Neural progenitor cell (in vitro differentiated cells): ENCODE data around the gene ACBD6. TPM values are rescaled to one million over a fixed set of nuclear protein-coding genes. Genes with fewer than 3 reads are reported as not detected.

Experiments used
- DNase-seq: peaks from one replicate; pipeline ENCODE4 v3.0.0-alpha.2; 2016; ENCODE audit warnings: low spot score
- H2AFZ ChIP-seq: fragments of 200-600 bp; sonication (generic); replicated peaks from 2 replicates; pipeline ENCODE4 v1.6.1; 2016; ENCODE audit warnings: antibody characterized with exemption
- H3F3A ChIP-seq: fragments of 200-600 bp; sonication (generic); 2 replicates; pipeline ENCODE4 v1.6.1; 2016; ENCODE audit warnings: antibody characterized with exemption, low read depth
- H3K27ac ChIP-seq: fragments of 200-600 bp; sonication (generic); 2 replicates; pipeline ENCODE4 v1.5.1; 2016; ENCODE audit warnings: mild to moderate bottlenecking
- H3K27me3 ChIP-seq: fragments of 200-600 bp; sonication (generic); 2 replicates; pipeline ENCODE4 v1.6.1; 2016; ENCODE audit warnings: mild to moderate bottlenecking, moderate library complexity
- H3K36me3 ChIP-seq: fragments of 200-600 bp; sonication (generic); 2 replicates; pipeline ENCODE4 v1.5.1; 2016
- H3K4me1 ChIP-seq: fragments of 200-600 bp; sonication (generic); 2 replicates; pipeline ENCODE4 v1.6.1; 2016; ENCODE audit warnings: mixed run types
- H3K4me2 ChIP-seq: fragments of 200-600 bp; sonication (generic); 2 replicates; pipeline ENCODE4 v1.6.1; 2016
- H3K4me3 ChIP-seq: fragments of 200-600 bp; sonication (generic); 2 replicates; pipeline ENCODE4 v1.5.1; 2016
- H3K79me2 ChIP-seq: fragments of 200-600 bp; sonication (generic); 2 replicates; pipeline ENCODE4 v1.6.1; 2016; ENCODE audit warnings: low read depth
- H3K9ac ChIP-seq: fragments of 200-600 bp; sonication (generic); 2 replicates; pipeline ENCODE4 v1.6.1; 2016
- H3K9me3 ChIP-seq: fragments of 200-600 bp; sonication (generic); 2 replicates; pipeline ENCODE4 v1.5.1; 2016; ENCODE audit warnings: low read depth
- H4K20me1 ChIP-seq: fragments of 200-600 bp; sonication (generic); 2 replicates; pipeline ENCODE4 v1.6.1; 2016; ENCODE audit warnings: low read depth
- H3K27ac Mint-ChIP-seq: 3 replicates; pipeline ENCODE4 v1.8.0; 2021; ENCODE audit warnings: mixed read lengths
- H3K27me3 Mint-ChIP-seq: 2 replicates; pipeline ENCODE4 v1.8.0; 2022; ENCODE audit warnings: low read depth, mild to moderate bottlenecking, inconsistent platforms, moderate library complexity, mixed read lengths; ENCODE audit not compliant: insufficient read depth
- H3K36me3 Mint-ChIP-seq: 3 replicates; pipeline ENCODE4 v1.8.0; 2021; ENCODE audit warnings: mixed read lengths
- H3K4me1 Mint-ChIP-seq: 3 replicates; pipeline ENCODE4 v1.8.0; 2021; ENCODE audit warnings: mixed read lengths
- H3K4me3 Mint-ChIP-seq: 3 replicates; pipeline ENCODE4 v1.8.0; 2021; ENCODE audit warnings: mild to moderate bottlenecking, moderate library complexity, mixed read lengths
- H3K9me3 Mint-ChIP-seq: 3 replicates; pipeline ENCODE4 v1.8.0; 2020; ENCODE audit warnings: mixed read lengths
- CTCF ChIP-seq: fragments of 200-600 bp; sonication (generic); IDR thresholded peaks from 2 replicates; pipeline ENCODE4 v1.5.1; 2017; ENCODE audit warnings: antibody characterized with exemption, mild to moderate bottlenecking
- EZH2 ChIP-seq: fragments of 200-600 bp; sonication (generic); IDR thresholded peaks from 2 replicates; pipeline ENCODE4 v1.6.1; 2017; ENCODE audit warnings: antibody characterized with exemption, mild to moderate bottlenecking, moderate library complexity
- EZH2phosphoT487 ChIP-seq: fragments of 200-600 bp; sonication (generic); IDR thresholded peaks from 2 replicates; pipeline ENCODE4 v1.6.1; 2017; ENCODE audit warnings: antibody characterized with exemption
- total RNA-seq: library from RNA; depleted of rRNA; stranded (reverse); fragments of >200 nt; gene quantifications from 2 replicates; pipeline ENCODE4 v1.2.3, GENCODE V29; 2015; ENCODE audit warnings: low replicate concordance

ACBD6 gene
- total RNA-seq, 1 donor from 2014 or later, result 36.8 TPM

GRCh38 chr1:180376253-180376652, 126.1 kb downstream of the ACBD6 start:
- TF ChIP-seq CTCF (no peak), EZH2 (no peak), EZH2phosphoT487 (no peak)
- Histone ChIP-seq H3K4me2 (no peak overlapping the region), H2AFZ (no peak overlapping the region), H3K27me3 (no peaks in the 10 kb centered on the region), H3K9ac (no peak overlapping the region), H3K79me2 (peaks cover 48% of the 10 kb centered on the region), H3K4me1 (peaks cover 12% of the 10 kb centered on the region), H3K9me3 (peaks cover 20% of the 10 kb centered on the region), H3K36me3 (no peaks in the 10 kb centered on the region), H3F3A (no peaks in the 10 kb centered on the region), H3K4me3 (no peak overlapping the region), H3K27ac (no peak overlapping the region), H4K20me1 (peaks cover 4% of the 10 kb centered on the region)
- Mint-ChIP-seq H3K4me1 (no peaks in the 10 kb centered on the region), H3K36me3 (peaks cover 14% of the 10 kb centered on the region), H3K4me3 (no peak overlapping the region), H3K27ac (no peak overlapping the region), H3K9me3 (peaks cover 37% of the 10 kb centered on the region), H3K27me3 (peaks cover 4% of the 10 kb centered on the region)
- DNase-seq, result no peak

- Mint-ChIP-seq H3K27me3 (no peaks in the 10 kb centered on the region), H3K36me3 (peaks cover 3% of the 10 kb centered on the region), H3K27ac (no peak overlapping the region), H3K4me1 (no peaks in the 10 kb centered on the region), H3K9me3 (peaks cover 9% of the 10 kb centered on the region), H3K4me3 (no peak overlapping the region)
- peaks cover 4% of the 10 kb centered on the region for H4K20me1 ChIP-seq
- H3K27me3 ChIP-seq, result no peaks in the 10 kb centered on the region
- peaks cover 15% of the 10 kb centered on the region for H3K79me2 ChIP-seq
- H3K4me1 ChIP-seq, result peaks cover 12% of the 10 kb centered on the region
- no peaks in the 10 kb centered on the region for H3K9me3 ChIP-seq
- TF ChIP-seq EZH2phosphoT487 (no peak), CTCF (no peak), EZH2 (no peak)
- no peak overlapping the region for H3K9ac ChIP-seq
- no peak overlapping the region for H3K27ac ChIP-seq
- no peaks in the 10 kb centered on the region for H3F3A ChIP-seq
- H3K4me2 ChIP-seq, result no peak overlapping the region
- H3K4me3 ChIP-seq, result no peak overlapping the region
- H3K36me3 ChIP-seq, result no peaks in the 10 kb centered on the region
- H2AFZ ChIP-seq, result no peak overlapping the region
- no peak for DNase-seq
Observed at GRCh38 chr1:180372728-180373127, 129.6 kb downstream of the ACBD6 start.

GRCh38 chr1:180370597-180370996, 131.8 kb downstream of the ACBD6 start:
- Histone ChIP-seq H4K20me1 (peaks cover 5% of the 10 kb centered on the region), H3K79me2 (peaks cover 3% of the 10 kb centered on the region), H3K9me3 (no peaks in the 10 kb centered on the region), H3K27ac (no peak overlapping the region), H3K4me3 (no peak overlapping the region), H3K9ac (no peak overlapping the region), H2AFZ (no peak overlapping the region), H3K4me2 (no peak overlapping the region), H3K27me3 (no peaks in the 10 kb centered on the region), H3K36me3 (no peaks in the 10 kb centered on the region), H3K4me1 (peaks cover 12% of the 10 kb centered on the region), H3F3A (peaks cover 3% of the 10 kb centered on the region)
- Mint-ChIP-seq H3K36me3 (no peaks in the 10 kb centered on the region), H3K27ac (no peak overlapping the region), H3K9me3 (no peaks in the 10 kb centered on the region), H3K27me3 (no peaks in the 10 kb centered on the region), H3K4me3 (no peak overlapping the region), H3K4me1 (no peaks in the 10 kb centered on the region)
- DNase-seq, result no peak
- no peak for TF ChIP-seq EZH2
- TF ChIP-seq EZH2phosphoT487, result no peak
- TF ChIP-seq CTCF, result no peak
